ENCODE results near the gene LRRFIP2.

Gene LRRFIP2

DNA sequence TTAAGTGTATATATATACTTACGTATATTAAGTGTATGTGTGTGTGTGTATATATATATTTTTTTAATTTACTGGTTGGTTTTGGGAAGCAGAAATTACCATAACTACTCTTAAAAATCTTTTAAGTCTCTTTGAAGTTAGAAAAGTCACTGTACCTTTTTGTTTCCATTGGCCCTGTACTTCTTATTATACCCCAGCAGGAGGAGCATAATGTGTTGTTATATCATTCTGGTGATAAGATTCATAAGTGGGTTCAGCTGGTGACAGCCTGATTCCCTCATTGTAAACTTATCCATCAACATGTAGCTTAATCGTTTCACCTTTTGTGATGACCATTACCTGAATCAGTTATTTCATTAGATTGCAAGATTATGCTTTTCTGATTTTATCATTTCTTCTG lies 150.3 kb downstream of the LRRFIP2 start:
- ATAC-seq (ENCODE audit: low read depth) (no peak), DNase-seq (ENCODE audit: low spot score in 2 of 2) (no peak)
- no peaks in the 10 kb centered on the region for H3K9me3 Mint-ChIP-seq
- H3K27ac Mint-ChIP-seq, result peak overlapping the region; percentile 51
- peaks cover 9% of the 10 kb centered on the region for H3K4me1 Mint-ChIP-seq
- peaks cover 35% of the 10 kb centered on the region for H3K36me3 Mint-ChIP-seq
- no peak overlapping the region for H3K4me3 Mint-ChIP-seq
- no peaks in the 10 kb centered on the region for H3K27me3 Mint-ChIP-seq

DNA sequence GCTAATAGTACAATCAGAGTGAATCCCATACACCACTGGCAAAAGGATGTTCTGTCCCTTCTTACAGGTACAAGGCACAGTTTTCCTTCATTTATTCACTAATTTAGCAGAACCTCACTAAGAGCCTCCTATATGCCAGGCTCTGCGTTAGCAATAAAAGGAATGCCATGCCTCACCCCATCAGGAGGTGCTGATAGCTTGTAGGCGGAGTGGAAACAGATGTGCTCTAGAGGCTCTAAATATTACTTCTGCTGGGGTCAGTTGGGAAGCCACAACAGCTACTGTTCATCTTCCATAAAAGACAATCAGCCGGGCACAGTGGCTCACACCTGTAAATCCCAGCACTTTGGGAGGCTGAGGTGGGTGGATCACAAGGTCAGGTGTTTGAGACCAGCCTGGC lies 156.7 kb downstream of the LRRFIP2 start:
- Mint-ChIP-seq H3K9me3 (no peaks in the 10 kb centered on the region), H3K27ac (no peak overlapping the region)
- ATAC-seq (ENCODE audit: low read depth), result no peak

DNA sequence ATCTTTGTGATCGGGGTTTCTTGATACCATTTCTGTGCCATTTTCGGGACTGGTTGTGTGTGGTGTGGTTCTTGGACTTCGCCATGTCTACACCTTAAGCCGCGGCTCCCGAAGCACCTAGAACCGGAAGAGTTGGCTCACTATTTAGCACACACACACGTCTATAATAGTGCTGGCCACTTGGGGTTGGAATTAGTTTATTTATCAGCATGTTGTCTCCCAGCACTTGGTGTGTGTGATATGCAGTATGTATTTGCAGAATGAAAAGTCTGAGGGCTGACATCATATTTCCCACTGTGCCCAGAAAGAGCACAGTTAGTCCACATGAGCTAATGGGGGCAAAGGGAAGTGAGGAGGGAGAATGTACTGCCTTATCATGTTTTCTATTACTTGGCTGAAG lies 157.5 kb downstream of the LRRFIP2 start:
- no peak overlapping the region for H3K4me3 Mint-ChIP-seq
- H3K4me1 Mint-ChIP-seq, result no peaks in the 10 kb centered on the region
- ATAC-seq (ENCODE audit: low read depth), result no peak
- no peak for DNase-seq (ENCODE audit: low spot score in 2 of 2)
- H3K36me3 Mint-ChIP-seq, result peaks cover 45% of the 10 kb centered on the region
- H3K9me3 Mint-ChIP-seq, result no peaks in the 10 kb centered on the region
- H3K27ac Mint-ChIP-seq, result no peak overlapping the region
- no peaks in the 10 kb centered on the region for H3K27me3 Mint-ChIP-seq

More for the DNA sequence above, 156.7 kb downstream of the LRRFIP2 start:
- Mint-ChIP-seq H3K36me3 (peaks cover 48% of the 10 kb centered on the region), H3K27me3 (no peaks in the 10 kb centered on the region), H3K4me1 (no peaks in the 10 kb centered on the region), H3K4me3 (no peak overlapping the region)
- no peak for DNase-seq (ENCODE audit: low spot score in 2 of 2)

DNA sequence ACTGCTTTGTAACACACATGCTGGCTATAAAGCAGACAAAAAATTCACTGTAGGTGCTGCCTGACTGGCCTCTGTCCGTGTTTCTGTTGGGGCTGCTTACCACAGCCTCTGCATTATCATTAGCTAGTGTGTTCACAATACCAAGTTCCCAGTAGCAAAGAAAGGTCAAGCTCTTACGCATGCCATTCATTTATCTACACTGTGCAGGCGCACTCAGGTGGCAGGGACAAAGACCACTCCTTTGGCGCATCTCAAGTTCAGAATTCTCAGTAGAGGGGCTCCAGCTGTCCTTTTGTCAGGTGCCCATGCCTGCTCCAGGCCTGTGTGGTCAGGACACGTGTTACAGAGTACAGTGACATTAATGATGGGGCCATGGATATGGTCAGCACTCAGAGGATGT lies 158.7 kb downstream of the LRRFIP2 start:
- no peaks in the 10 kb centered on the region for H3K4me1 Mint-ChIP-seq
- H3K27ac Mint-ChIP-seq, result no peak overlapping the region
- DNase-seq (ENCODE audit: low spot score in 2 of 2) (no peak), ATAC-seq (ENCODE audit: low read depth) (no peak)
- H3K9me3 Mint-ChIP-seq, result no peaks in the 10 kb centered on the region
- no peak overlapping the region for H3K4me3 Mint-ChIP-seq
- no peaks in the 10 kb centered on the region for H3K27me3 Mint-ChIP-seq
- H3K36me3 Mint-ChIP-seq, result peaks cover 46% of the 10 kb centered on the region

DNA sequence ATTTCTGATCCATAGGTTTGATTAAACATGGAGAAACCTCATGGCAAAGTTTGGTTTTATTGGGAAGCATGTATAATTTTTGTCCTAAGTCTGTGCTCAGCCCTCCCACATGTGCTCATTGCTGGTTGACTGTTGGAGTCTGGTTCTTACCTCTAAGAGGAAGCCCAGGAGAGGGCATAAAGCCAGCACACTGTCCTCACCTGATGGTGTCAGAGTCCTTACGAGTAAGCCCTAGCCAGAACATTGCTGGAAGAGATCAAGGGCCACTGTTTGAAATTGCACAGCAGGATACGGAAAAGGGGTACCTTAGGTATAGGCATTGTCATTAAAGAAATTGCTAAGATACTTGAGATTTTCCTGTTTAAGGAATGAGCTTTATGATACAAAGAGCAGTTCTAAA lies 159.8 kb downstream of the LRRFIP2 start:
- Mint-ChIP-seq H3K4me3 (no peak overlapping the region), H3K36me3 (peaks cover 41% of the 10 kb centered on the region), H3K9me3 (no peaks in the 10 kb centered on the region), H3K27me3 (no peaks in the 10 kb centered on the region), H3K4me1 (no peaks in the 10 kb centered on the region), H3K27ac (no peak overlapping the region)
- DNase-seq (ENCODE audit: low spot score in 2 of 2), result no peak
- no peak for ATAC-seq (ENCODE audit: low read depth)
